Measurements from ENCODE around the gene ISOC2.
"Not testable (repeated sequence)": the region's sequence is repeated elsewhere in the genome, so short reads cannot be mapped to it uniquely, and the experiment has no call there.

ISOC2 gene

DNA sequence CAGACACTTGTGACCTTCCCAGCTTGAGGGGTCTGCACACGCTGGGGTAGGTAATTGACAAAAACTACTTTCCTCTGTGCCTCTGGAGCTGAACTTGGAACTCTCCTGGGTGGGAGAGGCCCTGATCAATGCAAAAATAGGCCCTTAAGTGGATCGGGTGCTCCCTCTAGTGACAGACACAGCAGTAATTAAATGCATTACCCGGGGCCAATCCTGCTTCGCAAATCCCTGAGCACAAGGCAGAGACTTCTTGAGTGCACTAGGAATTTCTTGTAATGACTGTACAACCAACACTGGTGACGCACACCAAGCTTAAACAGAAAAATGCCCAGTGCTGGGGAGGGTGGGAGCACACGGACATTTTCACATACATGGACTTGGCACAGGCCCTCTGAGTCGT, 43.3 kb downstream of the ISOC2 start:
- no peak overlapping the region for H3K4me3 ChIP-seq (ENCODE audit: low read length in 2 of 2)
- H3K27ac ChIP-seq (ENCODE audit: low read length), result no peak overlapping the region
- H3K4me1 ChIP-seq (ENCODE audit: control insufficient read depth, insufficient read depth, low read length), result no peaks in the 10 kb centered on the region
- no peaks in the 10 kb centered on the region for H3K36me3 ChIP-seq (ENCODE audit: control insufficient read depth in 2 of 2, insufficient read depth in 2 of 2, low read length in 2 of 2)
- H3K27me3 ChIP-seq (ENCODE audit: control insufficient read depth in 1 of 2, insufficient read depth in 2 of 2, low read length in 2 of 2), result peaks cover 2 to 7% of the 10 kb centered on the region in 2 donors
- no peak overlapping the region for H3K9ac ChIP-seq (ENCODE audit: low read length in 2 of 2)
- H3K9me3 ChIP-seq (ENCODE audit: control insufficient read depth in 2 of 2, low read length in 2 of 2), result no peaks in the 10 kb centered on the region

DNA sequence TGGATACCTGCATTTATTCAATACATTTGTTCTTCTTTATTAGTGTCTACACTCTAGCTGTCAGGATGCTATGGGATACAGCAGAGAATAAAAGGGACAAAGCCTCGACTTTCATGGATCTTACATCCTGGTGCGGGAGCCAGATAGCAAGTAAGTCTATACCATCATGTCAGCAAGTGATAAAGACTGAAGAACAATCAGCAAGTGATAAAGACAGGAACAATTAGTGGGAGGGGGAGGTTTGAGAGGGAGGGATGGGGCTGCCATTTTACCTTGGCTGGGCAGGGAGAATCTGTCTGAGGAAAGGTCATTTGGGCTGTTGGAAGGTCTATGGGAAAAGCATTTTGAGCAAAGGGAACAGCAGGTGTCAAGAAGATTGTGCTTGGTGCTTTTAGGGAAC, 51.3 kb downstream of the ISOC2 start:
- Histone ChIP-seq H3K9me3 (ENCODE audit: control insufficient read depth in 2 of 2, low read length in 2 of 2) (no peaks in the 10 kb centered on the region), H3K9ac (ENCODE audit: low read length in 2 of 2) (no peak overlapping the region), H3K4me3 (ENCODE audit: low read length in 2 of 2) (no peak overlapping the region), H3K27ac (ENCODE audit: low read length) (no peak overlapping the region), H3K27me3 (ENCODE audit: control insufficient read depth in 1 of 2, insufficient read depth in 2 of 2, low read length in 2 of 2) (no peaks in the 10 kb centered on the region), H3K4me1 (ENCODE audit: control insufficient read depth, insufficient read depth, low read length) (peaks cover 22% of the 10 kb centered on the region), H3K36me3 (ENCODE audit: control insufficient read depth in 2 of 2, insufficient read depth in 2 of 2, low read length in 2 of 2) (peaks cover 7% of the 10 kb centered on the region in 2 donors)

DNA sequence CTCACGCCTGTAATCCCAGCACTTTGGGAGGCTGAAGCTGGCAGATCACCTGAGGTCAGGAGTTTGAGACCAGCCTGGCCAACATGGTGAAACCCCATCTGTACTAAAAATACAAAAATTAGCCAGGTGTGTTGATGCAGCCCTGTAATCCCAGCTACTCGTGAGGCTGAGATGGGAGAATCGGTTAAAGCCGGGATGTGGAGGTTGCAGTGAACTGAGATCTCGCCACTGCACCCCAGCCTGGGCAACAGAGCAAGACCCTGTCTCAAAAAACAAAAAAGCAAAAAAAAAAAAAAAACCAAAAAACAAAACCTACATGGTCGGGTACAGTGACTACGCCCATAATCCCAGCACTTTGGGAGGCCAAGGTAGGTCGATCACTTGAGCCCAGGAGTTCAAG, 52.3 kb downstream of the ISOC2 start:
- H3K27ac ChIP-seq (ENCODE audit: low read length); H3K4me3 ChIP-seq (ENCODE audit: low read length in 2 of 2); H3K9me3 ChIP-seq (ENCODE audit: control insufficient read depth in 2 of 2, low read length in 2 of 2); H3K9ac ChIP-seq (ENCODE audit: low read length in 2 of 2); H3K27me3 ChIP-seq (ENCODE audit: control insufficient read depth in 1 of 2, insufficient read depth in 2 of 2, low read length in 2 of 2); H3K36me3 ChIP-seq (ENCODE audit: control insufficient read depth in 2 of 2, insufficient read depth in 2 of 2, low read length in 2 of 2): not testable (repeated sequence)
- peaks cover 22% of the 10 kb centered on the region for H3K4me1 ChIP-seq (ENCODE audit: control insufficient read depth, insufficient read depth, low read length)

DNA sequence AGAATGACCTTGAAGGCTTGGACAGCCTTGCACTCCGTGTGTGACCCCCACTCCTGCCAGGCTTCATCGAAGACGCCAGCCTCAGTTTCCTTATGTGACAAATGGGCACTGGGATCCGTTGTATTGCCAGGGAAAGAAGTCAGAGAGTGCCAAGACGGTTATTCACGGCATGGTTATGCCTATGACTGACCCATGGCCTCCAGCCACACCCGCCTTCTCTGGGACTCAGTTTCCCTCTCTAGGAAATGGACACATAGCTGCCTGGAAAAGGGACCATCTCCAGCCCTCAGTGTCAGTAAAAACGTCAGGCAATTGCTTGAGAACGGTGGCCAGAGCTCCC, 52.9 kb downstream of the ISOC2 start:
- H3K4me3 ChIP-seq (ENCODE audit: low read length in 2 of 2), result peak overlapping the region; percentile 81 to 93
- peaks cover 7 to 12% of the 10 kb centered on the region in 2 donors for H3K36me3 ChIP-seq (ENCODE audit: control insufficient read depth in 2 of 2, insufficient read depth in 2 of 2, low read length in 2 of 2)
- peak overlapping the region; percentile 79 to 90 for H3K9ac ChIP-seq (ENCODE audit: low read length in 2 of 2)
- H3K4me1 ChIP-seq (ENCODE audit: control insufficient read depth, insufficient read depth, low read length), result peaks cover 22% of the 10 kb centered on the region
- H3K9me3 ChIP-seq (ENCODE audit: control insufficient read depth in 2 of 2, low read length in 2 of 2), result no peaks in the 10 kb centered on the region
- peak overlapping the region; percentile 99 for H3K27ac ChIP-seq (ENCODE audit: low read length)
- H3K27me3 ChIP-seq (ENCODE audit: control insufficient read depth in 1 of 2, insufficient read depth in 2 of 2, low read length in 2 of 2), result no peaks in the 10 kb centered on the region

DNA sequence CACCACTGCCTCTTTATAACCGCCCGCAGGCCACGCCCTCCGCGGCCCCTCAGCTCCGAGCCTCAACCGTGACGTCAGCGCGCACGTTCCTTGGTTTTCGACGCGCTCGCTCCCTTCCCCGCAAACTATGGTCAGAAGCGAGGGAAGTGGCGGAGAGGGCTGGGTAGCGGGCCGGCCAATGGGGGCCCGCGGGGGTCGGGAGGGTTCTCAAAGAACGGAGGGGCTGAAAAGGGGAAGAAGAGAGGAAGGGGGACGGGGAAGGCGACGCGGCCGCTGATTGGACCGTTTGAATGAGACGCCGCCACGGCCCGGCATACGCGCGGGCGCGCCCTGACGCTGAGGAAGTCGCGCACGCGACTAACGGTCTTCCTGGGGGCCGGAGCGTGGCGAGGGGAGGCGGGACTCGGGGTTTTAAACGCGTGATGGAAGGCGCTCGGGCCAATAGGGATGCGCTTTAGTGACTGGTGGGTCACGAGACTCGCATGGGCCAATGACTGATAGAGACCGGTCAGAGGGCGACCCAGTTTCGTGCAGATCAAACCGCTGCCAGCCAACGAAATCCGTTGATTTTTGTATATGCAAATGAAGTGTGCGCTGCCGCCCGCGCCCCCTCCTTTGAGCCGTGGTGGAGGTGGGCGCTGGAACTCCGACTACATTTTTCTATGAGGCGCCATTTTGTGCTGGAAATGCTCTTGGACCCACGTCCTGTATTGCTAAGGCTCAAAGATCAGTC, 53.5 kb downstream of the ISOC2 start:
- peak overlapping the region; percentile 81 to 93 for H3K4me3 ChIP-seq (ENCODE audit: low read length in 2 of 2)
- H3K27me3 ChIP-seq (ENCODE audit: control insufficient read depth in 1 of 2, insufficient read depth in 2 of 2, low read length in 2 of 2), result no peaks in the 10 kb centered on the region
- H3K4me1 ChIP-seq (ENCODE audit: control insufficient read depth, insufficient read depth, low read length), result peaks cover 22% of the 10 kb centered on the region
- no peaks in the 10 kb centered on the region for H3K9me3 ChIP-seq (ENCODE audit: control insufficient read depth in 2 of 2, low read length in 2 of 2)
- H3K9ac ChIP-seq (ENCODE audit: low read length in 2 of 2), result peak overlapping the region; percentile 81 to 90
- peak overlapping the region; percentile 99 for H3K27ac ChIP-seq (ENCODE audit: low read length)
- H3K36me3 ChIP-seq (ENCODE audit: control insufficient read depth in 2 of 2, insufficient read depth in 2 of 2, low read length in 2 of 2), result peaks cover 12 to 16% of the 10 kb centered on the region in 2 donors

DNA sequence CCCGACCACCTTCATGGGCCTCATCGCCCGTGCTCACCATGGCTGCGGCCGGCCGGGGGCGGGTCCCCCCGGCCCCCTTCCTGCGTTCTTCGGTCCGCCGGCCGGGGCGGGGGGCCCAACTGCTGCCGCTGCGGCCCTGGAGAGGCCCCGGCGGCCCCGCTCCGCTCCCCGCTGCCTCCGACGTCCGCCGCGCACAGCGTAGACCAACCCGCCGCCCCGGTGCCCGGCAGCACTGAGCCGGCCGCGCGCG, 54.0 kb downstream of the ISOC2 start, which contains the start of gene UBE2S:
UBE2S (minus strand) TSS at position 239 of the 250 bp plus-strand sequence; CDS start at position 40, 199 bp downstream.
- H3K4me1 ChIP-seq (ENCODE audit: control insufficient read depth, insufficient read depth, low read length), result peaks cover 22% of the 10 kb centered on the region
- H3K9ac ChIP-seq (ENCODE audit: low read length in 2 of 2), result peak within 1 kb of the TSS; percentile 81 to 90
- peaks cover 17 to 20% of the 10 kb centered on the region in 2 donors for H3K36me3 ChIP-seq (ENCODE audit: control insufficient read depth in 2 of 2, insufficient read depth in 2 of 2, low read length in 2 of 2)
- H3K27ac ChIP-seq (ENCODE audit: low read length), result peak within 1 kb of the TSS; percentile 99
- H3K9me3 ChIP-seq (ENCODE audit: control insufficient read depth in 2 of 2, low read length in 2 of 2); H3K27me3 ChIP-seq (ENCODE audit: control insufficient read depth in 1 of 2, insufficient read depth in 2 of 2, low read length in 2 of 2): not testable (repeated sequence)
- peak within 1 kb of the TSS; percentile 81 to 93 for H3K4me3 ChIP-seq (ENCODE audit: low read length in 2 of 2)

DNA sequence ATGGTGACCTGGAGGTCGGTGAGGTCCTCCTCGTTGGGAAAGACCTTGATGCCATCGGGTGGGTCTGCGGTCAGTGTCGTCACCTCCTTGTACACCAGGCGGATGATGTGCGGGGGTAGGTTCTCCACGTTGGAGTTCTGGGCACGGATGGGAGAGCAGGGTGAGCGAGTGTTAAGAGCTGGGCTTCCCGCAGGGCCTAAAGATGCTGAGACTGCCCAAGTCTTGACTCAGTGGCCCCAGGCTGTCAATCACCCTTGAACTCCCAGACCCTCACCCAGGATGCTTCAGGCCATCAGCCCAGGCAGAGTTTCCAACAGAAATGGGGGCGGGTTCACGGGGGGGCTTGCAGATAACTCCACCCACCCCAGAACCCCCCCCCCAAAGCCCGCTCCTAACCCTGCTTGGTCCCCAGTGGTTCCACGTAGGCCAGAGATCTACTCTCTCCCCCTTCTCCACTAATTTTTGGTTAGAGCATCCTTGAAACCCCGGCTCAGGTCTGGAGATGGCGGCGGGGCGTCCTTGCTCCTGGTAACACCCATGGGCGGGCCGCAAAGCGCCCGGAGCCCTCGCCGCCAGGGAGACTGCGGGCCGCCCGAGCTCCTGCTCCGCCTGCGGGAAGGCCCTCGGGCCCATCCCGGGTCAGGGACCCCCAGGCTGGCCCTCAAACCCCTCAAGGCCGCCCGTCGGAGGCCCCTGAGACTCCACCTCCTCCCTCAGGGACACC, 54.5 kb downstream of the ISOC2 start:
- Histone ChIP-seq H3K36me3 (ENCODE audit: control insufficient read depth in 2 of 2, insufficient read depth in 2 of 2, low read length in 2 of 2) (peaks cover 22 to 25% of the 10 kb centered on the region in 2 donors), H3K27me3 (ENCODE audit: control insufficient read depth in 1 of 2, insufficient read depth in 2 of 2, low read length in 2 of 2) (no peaks in the 10 kb centered on the region), H3K9ac (ENCODE audit: low read length in 2 of 2) (peak overlapping the region; percentile 81 to 90), H3K27ac (ENCODE audit: low read length) (peak overlapping the region; percentile 99), H3K4me1 (ENCODE audit: control insufficient read depth, insufficient read depth, low read length) (peaks cover 22% of the 10 kb centered on the region), H3K9me3 (ENCODE audit: control insufficient read depth in 2 of 2, low read length in 2 of 2) (no peaks in the 10 kb centered on the region), H3K4me3 (ENCODE audit: low read length in 2 of 2) (peak overlapping the region; percentile 73 to 81)

DNA sequence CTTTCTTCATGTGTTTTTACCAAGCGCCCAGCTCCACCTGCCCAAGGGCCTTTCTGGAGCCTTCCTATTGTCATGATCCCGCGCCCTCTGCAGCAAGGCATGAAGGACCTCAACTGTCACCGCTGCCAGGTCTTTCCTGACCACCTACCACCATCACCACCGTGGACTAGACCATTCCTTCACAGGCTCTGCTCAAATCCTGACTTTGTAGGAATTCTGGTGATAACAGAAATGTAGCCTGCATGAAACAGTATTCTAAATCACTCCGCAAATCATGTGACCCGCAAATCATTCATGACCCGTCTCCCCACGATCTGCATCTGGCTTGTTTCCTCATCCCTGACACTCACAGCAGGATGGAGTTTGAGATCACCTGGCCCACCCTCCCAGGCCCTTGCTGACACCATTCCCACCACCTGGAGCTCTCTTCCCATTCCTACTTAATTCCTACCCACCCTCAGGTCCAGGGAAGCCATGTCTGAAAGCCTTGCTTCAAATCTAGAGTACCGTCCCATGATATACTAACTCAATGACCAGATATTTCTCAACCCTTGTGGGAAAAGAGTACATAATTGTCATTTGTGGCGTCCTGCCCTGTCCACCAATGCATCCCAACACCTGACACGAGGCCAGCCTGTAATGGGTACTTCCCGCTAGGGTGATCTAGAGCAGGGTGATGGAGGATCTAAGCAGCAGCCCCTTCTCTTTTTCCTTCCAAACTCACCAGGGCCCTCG, 55.2 kb downstream of the ISOC2 start:
- Histone ChIP-seq H3K4me1 (ENCODE audit: control insufficient read depth, insufficient read depth, low read length) (peaks cover 22% of the 10 kb centered on the region), H3K36me3 (ENCODE audit: control insufficient read depth in 2 of 2, insufficient read depth in 2 of 2, low read length in 2 of 2) (peaks cover 26% of the 10 kb centered on the region in 2 donors), H3K27ac (ENCODE audit: low read length) (no peak overlapping the region), H3K9ac (ENCODE audit: low read length in 2 of 2) (peak overlapping the region in 1 of 2 donors; percentile 81), H3K4me3 (ENCODE audit: low read length in 2 of 2) (peak overlapping the region; percentile 73 to 81), H3K27me3 (ENCODE audit: control insufficient read depth in 1 of 2, insufficient read depth in 2 of 2, low read length in 2 of 2) (no peaks in the 10 kb centered on the region), H3K9me3 (ENCODE audit: control insufficient read depth in 2 of 2, low read length in 2 of 2) (no peaks in the 10 kb centered on the region)

DNA sequence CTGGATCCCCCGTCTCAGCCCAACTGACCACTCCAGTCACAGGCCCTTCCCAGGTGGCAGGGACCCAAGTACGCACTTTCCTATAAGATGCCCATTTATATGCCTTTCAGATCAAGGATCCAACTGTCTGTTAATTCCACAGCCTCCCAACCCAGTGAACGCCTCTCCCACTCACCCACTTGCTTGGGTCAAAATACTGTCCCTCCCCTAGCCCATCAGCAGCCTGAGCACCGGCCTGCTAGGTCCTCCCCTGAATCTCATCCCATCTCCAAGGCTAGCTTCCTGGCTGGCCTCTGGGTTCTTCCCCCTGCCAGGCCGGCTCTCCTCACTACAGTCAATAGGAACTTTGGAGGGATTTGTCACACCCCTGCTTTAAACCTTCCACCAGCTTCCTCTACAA, 55.8 kb downstream of the ISOC2 start:
- peaks cover 22% of the 10 kb centered on the region for H3K4me1 ChIP-seq (ENCODE audit: control insufficient read depth, insufficient read depth, low read length)
- H3K4me3 ChIP-seq (ENCODE audit: low read length in 2 of 2), result no peak overlapping the region
- H3K36me3 ChIP-seq (ENCODE audit: control insufficient read depth in 2 of 2, insufficient read depth in 2 of 2, low read length in 2 of 2), result peaks cover 30% of the 10 kb centered on the region in 2 donors
- no peak overlapping the region for H3K27ac ChIP-seq (ENCODE audit: low read length)
- no peaks in the 10 kb centered on the region for H3K9me3 ChIP-seq (ENCODE audit: control insufficient read depth in 2 of 2, low read length in 2 of 2)
- H3K9ac ChIP-seq (ENCODE audit: low read length in 2 of 2), result no peak overlapping the region
- no peaks in the 10 kb centered on the region for H3K27me3 ChIP-seq (ENCODE audit: control insufficient read depth in 1 of 2, insufficient read depth in 2 of 2, low read length in 2 of 2)

All from stomach smooth muscle (tissue), 2 donors.